Liver (tissue), 9 donors: ENCODE data around the gene KCNMA1. TPM values are rescaled to one million over a fixed set of nuclear protein-coding genes. Genes with fewer than 3 reads are reported as not detected.
A peak's percentile ranks its signal among the peaks of the same experiment; 100 is the strongest.

Experiments
- DNase-seq: peaks from one replicate; pipeline ENCODE4 v3.0.0-alpha.2; 2017; ENCODE audit warnings: low spot score
- H3K27ac ChIP-seq, 2 donors: one replicate each; pipeline ENCODE4 v1.7.0; 2013; ENCODE audit warnings: inconsistent platforms in 2 of 2, low read length in 2 of 2, control low read depth in 1 of 2, low read depth in 1 of 2, mild to moderate bottlenecking in 1 of 2
- H3K27me3 ChIP-seq, 4 donors: one replicate each; pipeline versions ENCODE4 v1.6.1 to v1.7.0; 2013; ENCODE audit warnings: low read length in 3 of 4, inconsistent platforms in 1 of 4, mild to moderate bottlenecking in 1 of 4, moderate library complexity in 1 of 4; ENCODE audit not compliant: control insufficient read depth in 4 of 4, insufficient read depth in 4 of 4
- H3K36me3 ChIP-seq, 4 donors: one replicate each; pipeline versions ENCODE4 v1.6.1 to v1.7.0; 2013; ENCODE audit warnings: low read length in 3 of 4, mild to moderate bottlenecking in 3 of 4, low read depth in 1 of 4, moderate library complexity in 1 of 4; ENCODE audit not compliant: control insufficient read depth in 4 of 4, insufficient read depth in 3 of 4
- H3K4me1 ChIP-seq, 4 donors: one replicate each; pipeline versions ENCODE4 v1.6.1 to v1.7.0; 2013; ENCODE audit warnings: low read length in 3 of 4, mild to moderate bottlenecking in 3 of 4, moderate library complexity in 1 of 4; ENCODE audit not compliant: control insufficient read depth in 4 of 4, insufficient read depth in 4 of 4
- H3K4me3 ChIP-seq, 3 donors: one replicate each; pipeline versions ENCODE4 v1.6.1 to v1.7.0; 2013; ENCODE audit warnings: low read length in 3 of 3, control low read depth in 1 of 3, low read depth in 1 of 3, mild to moderate bottlenecking in 1 of 3
- H3K9ac ChIP-seq, 2 donors: one replicate each; pipeline ENCODE4 v1.7.0; 2013; ENCODE audit warnings: low read length in 2 of 2, mild to moderate bottlenecking in 2 of 2, moderate library complexity in 2 of 2, control low read depth in 1 of 2, low read depth in 1 of 2
- H3K9me3 ChIP-seq, 4 donors: one replicate each; pipeline versions ENCODE4 v1.6.1 to v1.7.0; 2013; ENCODE audit warnings: low read length in 3 of 4; ENCODE audit not compliant: control insufficient read depth in 4 of 4
- ATF3 ChIP-seq: IDR thresholded peaks from 2 replicates; pipeline ENCODE4 v1.6.1; 2016; ENCODE audit warnings: antibody characterized with exemption
- CTCF ChIP-seq: fragments of 150-350 bp; IDR thresholded peaks from 2 replicates; pipeline ENCODE4 v1.5.1; 2017; ENCODE audit warnings: improper control_type of control experiment, low read depth, low read length; ENCODE audit not compliant: missing input control
- EGR1 ChIP-seq, 2 donors: IDR thresholded peaks; 2 replicates each; pipeline ENCODE4 v1.6.1; 2016 to 2018; ENCODE audit warnings: antibody characterized with exemption in 2 of 2, low read depth in 2 of 2
- FOXA1 ChIP-seq: IDR thresholded peaks from 2 replicates; pipeline ENCODE4 v1.6.1; 2016; ENCODE audit warnings: antibody characterized with exemption
- FOXA2 ChIP-seq: IDR thresholded peaks from 2 replicates; pipeline ENCODE4 v1.6.1; 2016; ENCODE audit warnings: antibody characterized with exemption
- GABPA ChIP-seq, 2 donors: IDR thresholded peaks in 1 of 2; conservative IDR thresholded peaks in 1 of 2; 2 replicates each; pipeline ENCODE4 v1.6.1; 2016; ENCODE audit warnings: antibody characterized with exemption in 2 of 2, mild to moderate bottlenecking in 1 of 2, moderate library complexity in 1 of 2
- HNF4A ChIP-seq, 2 donors: conservative IDR thresholded peaks; 2 replicates each; pipeline ENCODE4 v1.6.1; 2016; ENCODE audit warnings: antibody characterized with exemption in 2 of 2, mild to moderate bottlenecking in 2 of 2
- HNF4G ChIP-seq: IDR thresholded peaks from 2 replicates; pipeline ENCODE4 v1.6.1; 2016; ENCODE audit warnings: antibody characterized with exemption
- JUND ChIP-seq, 2 donors: IDR thresholded peaks; 2 replicates each; pipeline ENCODE4 v1.6.1; 2016; ENCODE audit warnings: antibody characterized with exemption in 2 of 2
- MAX ChIP-seq: IDR thresholded peaks from 2 replicates; pipeline ENCODE4 v1.6.1; 2016; ENCODE audit warnings: antibody characterized with exemption
- NR2F2 ChIP-seq: IDR thresholded peaks from 2 replicates; pipeline ENCODE4 v1.6.1; 2016; ENCODE audit warnings: antibody characterized with exemption
- RAD21 ChIP-seq, 2 donors: IDR thresholded peaks; 2 replicates each; pipeline ENCODE4 v1.6.1; 2016; ENCODE audit warnings: antibody characterized with exemption in 2 of 2, mild to moderate bottlenecking in 2 of 2
- REST ChIP-seq: IDR thresholded peaks from 2 replicates; pipeline ENCODE4 v1.6.1; 2016; ENCODE audit warnings: antibody characterized with exemption, mild to moderate bottlenecking
- RXRA ChIP-seq, 2 donors: IDR thresholded peaks; 2 replicates each; pipeline ENCODE4 v1.6.1; 2017 to 2018; ENCODE audit warnings: antibody characterized with exemption in 2 of 2, mild to moderate bottlenecking in 1 of 2
- SP1 ChIP-seq: IDR thresholded peaks from 2 replicates; pipeline ENCODE4 v1.6.1; 2018; ENCODE audit warnings: antibody characterized with exemption, mild to moderate bottlenecking
- TAF1 ChIP-seq: conservative IDR thresholded peaks from 2 replicates; pipeline ENCODE4 v1.6.1; 2016; ENCODE audit warnings: antibody characterized with exemption, mild to moderate bottlenecking
- YY1 ChIP-seq: IDR thresholded peaks from 2 replicates; pipeline ENCODE4 v1.6.1; 2016; ENCODE audit warnings: antibody characterized with exemption, mild to moderate bottlenecking
- ZBTB33 ChIP-seq: IDR thresholded peaks from 2 replicates; pipeline ENCODE4 v1.6.1; 2016; ENCODE audit warnings: antibody characterized with exemption
- WGBS: extraction: QIAGEN DNeasy Blood & Tissue Kit; methylation state at CpG from one replicate; pipeline ENCODE4 v1.1.7; 2013; 5-methylcytosine and 5-hydroxymethylcytosine counted together
- polyA plus RNA-seq, 2 donors: library from polyadenylated mRNA; stranded (reverse) in 1 of 2; unstranded in 1 of 2; fragments of 200-250 nt in 1 of 2; fragments of >200 nt in 1 of 2; fragmentation: Nextera tagmentation in 1 of 2; extraction: Ambion mirVana in 1 of 2; gene quantifications; one replicate each; pipeline versions ENCODE4 v1.2.1 to v1.2.3, GENCODE V29; 2013 to 2015
- total RNA-seq, 2 donors: library from RNA; depleted of rRNA; stranded (reverse); fragments of >200 nt; gene quantifications; one replicate each; pipeline ENCODE4 v1.2.3, GENCODE V29; 2014
- donor health status: healthy.
- donor health status: healthy.
- donor health status: healthy.
- donor health status: healthy.
- donor health status: healthy.

The KCNMA1 gene
- total and polyA plus RNA-seq, 4 donors, result 2.5 to 9.7 (median 4.7) TPM

- peak; percentile 6 for TF ChIP-seq CTCF
- peak; percentile 86 for TF ChIP-seq FOXA1
- peak in 1 of 2 donors; percentile 82 for TF ChIP-seq JUND (IDR thresholded peaks at IDR 0.05)
- TF ChIP-seq RAD21 (IDR thresholded peaks at IDR 0.05), result peak; percentile 74 to 77
- peak; percentile 96 to 99 for TF ChIP-seq RXRA (IDR thresholded peaks at IDR 0.05)
- peak; percentile 89 for TF ChIP-seq SP1
Observed at GRCh38 chr10:77485847-77486246, 151.8 kb downstream of the KCNMA1 start (continued).

- no peak overlapping the region for H3K9ac ChIP-seq
- TF ChIP-seq NR2F2 (peak; percentile 28), TAF1 (no peak), FOXA2 (no peak), CTCF (no peak), HNF4G (peak; percentile 8), JUND (IDR thresholded peaks at IDR 0.05) (peak in 1 of 2 donors; percentile 61), SP1 (peak; percentile 69), REST (peak; percentile 18), FOXA1 (no peak), RXRA (IDR thresholded peaks at IDR 0.05) (peak; percentile 78 to 95), YY1 (peak; percentile 57), ZBTB33 (peak; percentile 33), HNF4A (conservative IDR thresholded peaks at IDR 0.05) (peak; percentile 71 to 88), ATF3 (no peak), RAD21 (IDR thresholded peaks at IDR 0.05) (peak; percentile 20 to 42), GABPA (IDR thresholded peaks at IDR 0.05 in 1 of 2, conservative IDR thresholded peaks at IDR 0.05 in 1 of 2) (no peak), EGR1 (IDR thresholded peaks at IDR 0.05; ENCODE audit: low read depth in 2 of 2) (no peak), MAX (peak; percentile 72)
- no peaks in the 10 kb centered on the region for H3K36me3 ChIP-seq
- 20% methylated on average over 2 of the region's 2 CpGs for WGBS
- DNase-seq, result no peak
- peaks cover 17 to 59% (median 52%) of the 10 kb centered on the region in 4 donors for H3K4me1 ChIP-seq
- H3K27me3 ChIP-seq, result no peaks in the 10 kb centered on the region
- no peaks in the 10 kb centered on the region for H3K9me3 ChIP-seq
- H3K27ac ChIP-seq, result peak overlapping the region; percentile 52 to 65
- no peak overlapping the region for H3K4me3 ChIP-seq
Observed at GRCh38 chr10:77482072-77482471, 155.5 kb downstream of the KCNMA1 start.
